OCI-LY3 (cell line): ENCODE measurements around the gene ABCF1.
A peak's percentile ranks its signal among the peaks of the same experiment; 100 is the strongest.

Experiments
- H2AFZ ChIP-seq: fragments of 200-600, 300-600 bp; shearing (Covaris generic); 2 replicates; pipeline ENCODE4 v1.6.0; 2014; ENCODE audit warnings: antibody characterized with exemption, low read depth, low read length
- H3K27ac ChIP-seq: fragments of 200-600, 300-600 bp; sonication (generic); 2 replicates; pipeline ENCODE4 v1.5.1; 2014; ENCODE audit warnings: mild to moderate bottlenecking, low read length, moderate library complexity, mixed read lengths
- H3K27me3 ChIP-seq: fragments of 200-600, 300-600 bp; sonication (generic); 2 replicates; pipeline ENCODE4 v1.6.1; 2014; ENCODE audit warnings: low read depth, low read length, mixed read lengths
- H3K36me3 ChIP-seq: fragments of 200-600, 300-600 bp; sonication (generic); replicated peaks from 2 replicates; pipeline ENCODE3; 2014; ENCODE audit warnings: low read depth, low read length, mixed read lengths
- H3K4me1 ChIP-seq: fragments of 300-600, 200-600 bp; sonication (generic); 2 replicates; pipeline ENCODE4 v1.6.1; 2014; ENCODE audit warnings: low read length, mixed read lengths
- H3K4me2 ChIP-seq: fragments of 200-600, 300-600 bp; sonication (generic); 2 replicates; pipeline ENCODE4 v1.6.1; 2014; ENCODE audit warnings: low read length, mixed read lengths
- H3K4me3 ChIP-seq: fragments of 300-600, 200-600 bp; sonication (generic); 2 replicates; pipeline ENCODE4 v1.5.1; 2014; ENCODE audit warnings: antibody characterized with exemption, mild to moderate bottlenecking, low read length, moderate library complexity
- H3K79me2 ChIP-seq: fragments of 300-600, 200-600 bp; shearing (Covaris generic); 2 replicates; pipeline ENCODE4 v1.6.1; 2014; ENCODE audit warnings: mild to moderate bottlenecking, low read length, mixed read lengths
- H3K9ac ChIP-seq: fragments of 300-600, 200-600 bp; shearing (Covaris generic); 2 replicates; pipeline ENCODE4 v1.6.0; 2014; ENCODE audit warnings: mild to moderate bottlenecking, low read length, moderate library complexity
- H3K9me3 ChIP-seq: fragments of 200-600, 300-600 bp; shearing (Covaris generic); 2 replicates; pipeline ENCODE4 v1.6.1; 2014; ENCODE audit warnings: low read length, mixed read lengths; ENCODE audit not compliant: insufficient read depth
- H4K20me1 ChIP-seq: fragments of 200-600, 300-600 bp; sonication (generic); 2 replicates; pipeline ENCODE4 v1.6.1; 2016; ENCODE audit warnings: low read length, mixed read lengths; ENCODE audit not compliant: insufficient read depth
- CTCF ChIP-seq: fragments of 200-600, 300-600 bp; sonication (generic); IDR thresholded peaks from 2 replicates; pipeline ENCODE4 v1.5.1; 2014; ENCODE audit warnings: antibody characterized with exemption, low read length, low read depth
- EZH2phosphoT487 ChIP-seq: fragments of 200-600 bp; shearing (Covaris generic); IDR thresholded peaks from 2 replicates; pipeline ENCODE4 v1.6.1; 2018; ENCODE audit warnings: antibody characterized with exemption, mixed run types, low read depth

ABCF1 gene

GRCh38 chr6:30548375-30548774 lies 22.9 kb upstream of the ABCF1 start:
- TF ChIP-seq EZH2phosphoT487 (no peak), CTCF (no peak)
- Histone ChIP-seq H3K36me3 (peaks cover 6% of the 10 kb centered on the region), H3K79me2 (no peaks in the 10 kb centered on the region), H3K4me2 (no peak overlapping the region), H3K27me3 (no peaks in the 10 kb centered on the region), H3K9ac (no peak overlapping the region), H3K4me3 (no peak overlapping the region), H2AFZ (no peak overlapping the region), H3K4me1 (peaks cover 5% of the 10 kb centered on the region; the same call in 1 of the 2 replicates), H3K27ac (no peak overlapping the region), H4K20me1 (no peaks in the 10 kb centered on the region), H3K9me3 (no peaks in the 10 kb centered on the region)

- Histone ChIP-seq H3K9ac (no peak overlapping the region), H4K20me1 (peaks cover 4% of the 10 kb centered on the region), H3K79me2 (peaks cover 24% of the 10 kb centered on the region), H3K27me3 (no peaks in the 10 kb centered on the region), H3K36me3 (peaks cover 12% of the 10 kb centered on the region), H3K27ac (no peak overlapping the region), H3K4me1 (peaks cover 8% of the 10 kb centered on the region), H3K4me3 (no peak overlapping the region), H3K9me3 (no peaks in the 10 kb centered on the region), H3K4me2 (peak overlapping the region; percentile 87; the same call in 1 of the 2 replicates), H2AFZ (no peak overlapping the region)
- TF ChIP-seq CTCF (no peak), EZH2phosphoT487 (no peak)
Measured at GRCh38 chr6:30554404-30554803, 16.8 kb upstream of the ABCF1 start.

GRCh38 chr6:30554962-30555815 lies 16.1 kb upstream of the ABCF1 start:
- TF ChIP-seq EZH2phosphoT487 (no peak), CTCF (no peak)
- Histone ChIP-seq H3K4me3 (peak overlapping the region; percentile 99), H3K4me2 (peak overlapping the region; percentile 87), H3K9me3 (no peaks in the 10 kb centered on the region), H3K79me2 (peaks cover 29% of the 10 kb centered on the region), H3K9ac (peak overlapping the region; percentile 99), H4K20me1 (peaks cover 4% of the 10 kb centered on the region), H3K4me1 (peaks cover 8% of the 10 kb centered on the region), H3K27ac (peak overlapping the region; percentile 92), H3K36me3 (peaks cover 12% of the 10 kb centered on the region), H2AFZ (peak overlapping the region; percentile 75), H3K27me3 (no peaks in the 10 kb centered on the region)

- H3K27ac ChIP-seq: peak overlapping the region; percentile 92
- peak overlapping the region; percentile 99 for H3K4me3 ChIP-seq
- H3K27me3 ChIP-seq: no peaks in the 10 kb centered on the region
- peaks cover 8% of the 10 kb centered on the region for H3K4me1 ChIP-seq
- H3K9ac ChIP-seq: peak overlapping the region; percentile 99
- H3K4me2 ChIP-seq: peak overlapping the region; percentile 87
- H3K79me2 ChIP-seq: peaks cover 29% of the 10 kb centered on the region
- no peaks in the 10 kb centered on the region for H3K9me3 ChIP-seq
- no peak for TF ChIP-seq EZH2phosphoT487
- TF ChIP-seq CTCF: no peak
- peaks cover 12% of the 10 kb centered on the region for H3K36me3 ChIP-seq
- H2AFZ ChIP-seq: peak overlapping the region; percentile 75
- H4K20me1 ChIP-seq: peaks cover 4% of the 10 kb centered on the region
Measured at GRCh38 chr6:30555816-30556065, 15.5 kb upstream of the ABCF1 start.
